ENCODE measurements around the gene NEB. TPM values are rescaled to one million over a fixed set of nuclear protein-coding genes. Genes with fewer than 3 reads are reported as not detected.

NEB gene
- total RNA-seq, 2 donors from 2014 or later, result 61.1 to 136 TPM

- peaks cover 0 to 7% of the 10 kb centered on the region in 2 donors for H3K4me1 ChIP-seq
- H3K9me3 ChIP-seq, result peaks cover 0 to 5% of the 10 kb centered on the region in 2 donors
- TF ChIP-seq, protein P1, sequence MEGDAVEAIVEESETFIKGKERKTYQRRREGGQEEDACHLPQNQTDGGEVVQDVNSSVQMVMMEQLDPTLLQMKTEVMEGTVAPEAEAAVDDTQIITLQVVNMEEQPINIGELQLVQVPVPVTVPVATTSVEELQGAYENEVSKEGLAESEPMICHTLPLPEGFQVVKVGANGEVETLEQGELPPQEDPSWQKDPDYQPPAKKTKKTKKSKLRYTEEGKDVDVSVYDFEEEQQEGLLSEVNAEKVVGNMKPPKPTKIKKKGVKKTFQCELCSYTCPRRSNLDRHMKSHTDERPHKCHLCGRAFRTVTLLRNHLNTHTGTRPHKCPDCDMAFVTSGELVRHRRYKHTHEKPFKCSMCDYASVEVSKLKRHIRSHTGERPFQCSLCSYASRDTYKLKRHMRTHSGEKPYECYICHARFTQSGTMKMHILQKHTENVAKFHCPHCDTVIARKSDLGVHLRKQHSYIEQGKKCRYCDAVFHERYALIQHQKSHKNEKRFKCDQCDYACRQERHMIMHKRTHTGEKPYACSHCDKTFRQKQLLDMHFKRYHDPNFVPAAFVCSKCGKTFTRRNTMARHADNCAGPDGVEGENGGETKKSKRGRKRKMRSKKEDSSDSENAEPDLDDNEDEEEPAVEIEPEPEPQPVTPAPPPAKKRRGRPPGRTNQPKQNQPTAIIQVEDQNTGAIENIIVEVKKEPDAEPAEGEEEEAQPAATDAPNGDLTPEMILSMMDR (IDR thresholded peaks at IDR 0.05), result no peak
Measured at GRCh38 chr2:151634736-151635467, 99.4 kb downstream of the NEB start.

GRCh38 chr2:151632993-151633565, 101.2 kb downstream of the NEB start:
- peaks cover 24% of the 10 kb centered on the region for H3K36me3 ChIP-seq

More at GRCh38 chr2:151634736-151635467, 99.4 kb downstream of the NEB start:
- H3K27me3 ChIP-seq, result no peaks in the 10 kb centered on the region
- no peak overlapping the region for H3K27ac ChIP-seq
- H3K36me3 ChIP-seq, result peaks cover 18% of the 10 kb centered on the region
- no peak for DNase-seq (ENCODE audit: low spot score)
- H3K4me3 ChIP-seq, result no peak overlapping the region

GRCh38 chr2:151630372-151630771, 103.9 kb downstream of the NEB start:
- peaks cover 0 to 5% of the 10 kb centered on the region in 2 donors for H3K9me3 ChIP-seq
- H3K27ac ChIP-seq, result no peak overlapping the region
- peaks cover 33% of the 10 kb centered on the region for H3K36me3 ChIP-seq
- TF ChIP-seq, protein P1 (IDR thresholded peaks at IDR 0.05), result no peak
- H3K4me3 ChIP-seq, result no peak overlapping the region
- H3K4me1 ChIP-seq, result no peaks in the 10 kb centered on the region
- no peaks in the 10 kb centered on the region for H3K27me3 ChIP-seq
- DNase-seq (ENCODE audit: low spot score), result no peak

More at GRCh38 chr2:151632993-151633565, 101.2 kb downstream of the NEB start:
- no peak for DNase-seq (ENCODE audit: low spot score)
- H3K9me3 ChIP-seq, result peaks cover 0 to 5% of the 10 kb centered on the region in 2 donors
- TF ChIP-seq, protein P1 (IDR thresholded peaks at IDR 0.05), result peak in 1 of 2 donors; percentile 35
- H3K4me3 ChIP-seq, result no peak overlapping the region
- H3K27me3 ChIP-seq, result no peaks in the 10 kb centered on the region
- peaks cover 0 to 7% of the 10 kb centered on the region in 2 donors for H3K4me1 ChIP-seq
- no peak overlapping the region for H3K27ac ChIP-seq

GRCh38 chr2:151627353-151627752, 106.9 kb downstream of the NEB start:
- no peaks in the 10 kb centered on the region for H3K27me3 ChIP-seq
- H3K36me3 ChIP-seq, result peaks cover 26% of the 10 kb centered on the region
- H3K27ac ChIP-seq, result no peak overlapping the region

DNA sequence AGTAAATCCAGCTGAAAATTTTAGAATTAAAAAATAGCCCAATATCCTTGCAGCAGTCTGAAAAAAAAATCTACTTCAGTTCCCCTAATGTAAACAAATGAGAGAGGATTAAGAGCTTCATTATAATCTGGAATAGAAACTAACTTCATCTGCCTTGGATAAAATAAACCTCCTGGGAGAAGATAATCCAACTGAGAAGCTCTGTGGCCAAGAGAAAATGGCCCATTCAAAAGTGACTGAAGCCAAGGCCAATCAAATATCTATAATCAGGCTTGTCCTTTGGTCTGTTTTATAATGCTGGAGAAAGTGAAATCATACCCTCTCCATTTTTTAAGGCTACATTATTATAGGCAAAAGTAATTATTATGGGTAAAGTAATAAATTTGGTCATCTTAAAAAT, 110.0 kb downstream of the NEB start:
- Histone ChIP-seq H3K27me3 (no peaks in the 10 kb centered on the region), H3K27ac (no peak overlapping the region), H3K4me3 (no peak overlapping the region), H3K36me3 (peaks cover 25% of the 10 kb centered on the region), H3K9me3 (no peaks in the 10 kb centered on the region), H3K4me1 (no peaks in the 10 kb centered on the region)
- TF ChIP-seq, protein P1 (IDR thresholded peaks at IDR 0.05), result no peak
- DNase-seq (ENCODE audit: low spot score), result no peak

More at GRCh38 chr2:151627353-151627752, 106.9 kb downstream of the NEB start:
- H3K4me1 ChIP-seq, result no peaks in the 10 kb centered on the region
- no peak overlapping the region for H3K4me3 ChIP-seq
- no peaks in the 10 kb centered on the region for H3K9me3 ChIP-seq
- DNase-seq (ENCODE audit: low spot score), result no peak
- TF ChIP-seq, protein P1 (IDR thresholded peaks at IDR 0.05), result no peak

Data from right atrium auricular region (tissue), 2 donors.